GM12878 (cell line): ENCODE measurements around the gene MALRD1.

ENCODE experiments used
- BACH1 ChIP-seq: fragments of 450-650 bp; IDR thresholded peaks from 2 replicates; pipeline ENCODE4 v1.6.1; 2017; ENCODE audit warnings: mild to moderate bottlenecking, borderline replicate concordance
- EZH2 ChIP-seq: IDR thresholded peaks from 2 replicates; pipeline ENCODE4 v1.6.1; 2012; ENCODE audit warnings: low read depth, mild to moderate bottlenecking, control low read depth, inconsistent platforms, low read length, borderline replicate concordance; ENCODE audit not compliant: control insufficient read depth
- GATAD2B ChIP-seq: fragments of 450-650 bp; conservative IDR thresholded peaks from 2 replicates; pipeline ENCODE4 v1.6.1; 2017; ENCODE audit warnings: low read depth, mild to moderate bottlenecking, moderate library complexity
- KDM1A ChIP-seq: fragments of 200-600 bp; sonication (generic); IDR thresholded peaks from 2 replicates; pipeline ENCODE4 v1.6.1; 2016; ENCODE audit warnings: borderline replicate concordance
- POLR2A ChIP-seq: IDR thresholded peaks from 2 replicates; pipeline ENCODE4 v1.6.1; 2011; ENCODE audit warnings: low read depth, mild to moderate bottlenecking, low read length
- SUZ12 ChIP-seq: fragments of 200-600 bp; sonication (generic); IDR thresholded peaks from one replicate; pipeline ENCODE4 v1.6.1; 2018; ENCODE audit warnings: antibody characterized with exemption, mild to moderate bottlenecking; ENCODE audit not compliant: unreplicated experiment

DNA sequence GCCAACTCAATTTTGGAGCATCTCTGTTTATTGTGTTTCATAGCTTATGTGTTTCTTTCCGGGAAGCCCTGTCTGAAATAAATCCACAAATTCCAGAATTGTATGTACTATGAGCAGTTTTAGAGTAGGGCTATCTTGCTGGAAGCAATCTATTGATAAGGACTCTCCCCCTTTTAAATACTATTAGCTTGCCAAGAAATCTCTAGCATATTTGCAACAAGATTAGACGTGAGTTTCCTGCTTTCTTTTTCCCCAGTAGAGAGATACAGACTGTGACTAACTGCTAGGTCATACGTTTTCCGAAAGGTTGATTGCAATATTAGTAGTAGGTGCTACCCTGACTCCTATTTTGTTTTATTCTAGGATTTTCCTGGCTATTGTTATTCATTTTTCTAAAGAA, 277.0 kb downstream of the MALRD1 start:
- no peak for TF ChIP-seq BACH1
- no peak for TF ChIP-seq EZH2
- TF ChIP-seq SUZ12: no peak
- TF ChIP-seq POLR2A: no peak
- no peak for TF ChIP-seq GATAD2B
- TF ChIP-seq KDM1A: no peak
